ENCODE measurements around the gene S100A6.

Gene S100A6

GRCh38 chr1:153487707-153488106, 48.1 kb downstream of the S100A6 start:
- Histone ChIP-seq H3K9me2 (ENCODE audit: low read depth, low read length) (no peaks in the 10 kb centered on the region), H3K27me3 (ENCODE audit: insufficient read depth, low read length) (no peaks in the 10 kb centered on the region; the same call in 1 of the 2 replicates), H3K4me1 (ENCODE audit: insufficient read depth, low read length, severe bottlenecking) (no peaks in the 10 kb centered on the region), H2AFZ (ENCODE audit: low read length) (no peak overlapping the region), H3K79me2 (ENCODE audit: insufficient read depth, low read length) (no peaks in the 10 kb centered on the region), H4K20me1 (ENCODE audit: insufficient read depth, low read length) (no peaks in the 10 kb centered on the region), H3K9ac (ENCODE audit: low read length) (no peak overlapping the region), H3K4me3 (ENCODE audit: low read depth, low read length, poor library complexity, severe bottlenecking) (no peak overlapping the region), H3F3A (ENCODE audit: insufficient read depth, low read length) (no peaks in the 10 kb centered on the region), H3K36me3 (ENCODE audit: insufficient read depth, low read length) (no peaks in the 10 kb centered on the region), H3K9me3 (ENCODE audit: low read length) (no peaks in the 10 kb centered on the region), H3K4me2 (ENCODE audit: low read length) (no peak overlapping the region), H3K27ac (ENCODE audit: low read depth, low read length, poor library complexity, severe bottlenecking) (no peak overlapping the region)
- no peak for TF ChIP-seq EZH2 (IDR thresholded peaks at IDR 0.05; ENCODE audit: borderline replicate concordance, low read length)

- no peak overlapping the region for H3K4me2 ChIP-seq (ENCODE audit: low read length)
- H3K4me1 ChIP-seq (ENCODE audit: insufficient read depth, low read length, severe bottlenecking): no peaks in the 10 kb centered on the region
- H3F3A ChIP-seq (ENCODE audit: insufficient read depth, low read length): no peaks in the 10 kb centered on the region
- TF ChIP-seq CTCF (IDR thresholded peaks at IDR 0.05; ENCODE audit: low read length) (no peak), EZH2 (IDR thresholded peaks at IDR 0.05; ENCODE audit: borderline replicate concordance, low read length) (no peak)
- no peaks in the 10 kb centered on the region for H3K36me3 ChIP-seq (ENCODE audit: insufficient read depth, low read length)
- no peak overlapping the region for H3K9ac ChIP-seq (ENCODE audit: low read length)
- no peak overlapping the region for H3K27ac ChIP-seq (ENCODE audit: low read depth, low read length, poor library complexity, severe bottlenecking)
- no peaks in the 10 kb centered on the region for H3K79me2 ChIP-seq (ENCODE audit: insufficient read depth, low read length)
- no peaks in the 10 kb centered on the region for H3K9me3 ChIP-seq (ENCODE audit: low read length)
- H2AFZ ChIP-seq (ENCODE audit: low read length): no peak overlapping the region
- no peak overlapping the region for H3K4me3 ChIP-seq (ENCODE audit: low read depth, low read length, poor library complexity, severe bottlenecking)
- no peaks in the 10 kb centered on the region; the same call in 1 of the 2 replicates for H3K27me3 ChIP-seq (ENCODE audit: insufficient read depth, low read length)
- no peaks in the 10 kb centered on the region for H3K9me2 ChIP-seq (ENCODE audit: low read depth, low read length)
- no peaks in the 10 kb centered on the region for H4K20me1 ChIP-seq (ENCODE audit: insufficient read depth, low read length)
Measured at GRCh38 chr1:153485863-153486262, 49.9 kb downstream of the S100A6 start.
